Measurements from ENCODE around the gene MED10. TPM values are rescaled to one million over a fixed set of nuclear protein-coding genes. Genes with fewer than 3 reads are reported as not detected.
A peak's percentile ranks its signal among the peaks of the same experiment; 100 is the strongest.
"Not testable (repeated sequence)": the region's sequence is repeated elsewhere in the genome, so short reads cannot be mapped to it uniquely, and the experiment has no call there.

Gene MED10
- polyA plus RNA-seq, 1 of the 3 experiments (the other 2 are of a cell fraction), result 75.9 TPM

- no peak overlapping the region for H3K9ac ChIP-seq
- H3K9me3 ChIP-seq, result no peaks in the 10 kb centered on the region
- H3K4me3 ChIP-seq (ENCODE audit: low read depth in 2 of 2, low read length in 1 of 2), result no peak overlapping the region
- TF ChIP-seq, protein P1, sequence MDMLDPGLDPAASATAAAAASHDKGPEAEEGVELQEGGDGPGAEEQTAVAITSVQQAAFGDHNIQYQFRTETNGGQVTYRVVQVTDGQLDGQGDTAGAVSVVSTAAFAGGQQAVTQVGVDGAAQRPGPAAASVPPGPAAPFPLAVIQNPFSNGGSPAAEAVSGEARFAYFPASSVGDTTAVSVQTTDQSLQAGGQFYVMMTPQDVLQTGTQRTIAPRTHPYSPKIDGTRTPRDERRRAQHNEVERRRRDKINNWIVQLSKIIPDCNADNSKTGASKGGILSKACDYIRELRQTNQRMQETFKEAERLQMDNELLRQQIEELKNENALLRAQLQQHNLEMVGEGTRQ (IDR thresholded peaks at IDR 0.05; ENCODE audit: borderline replicate concordance, low read depth, low read length), result no peak
- no peak for TF ChIP-seq JUND (IDR thresholded peaks at IDR 0.05)
- 0 out of 4 replicates have a peak, but pooled peaks of 1 of the 2 experiments have one; percentile 7 for TF ChIP-seq EP300 (IDR thresholded peaks at IDR 0.05; ENCODE audit: borderline replicate concordance in 1 of 2, low read depth in 1 of 2, low read length in 1 of 2)
- TF ChIP-seq PBX3 (IDR thresholded peaks at IDR 0.05), result no peak
- CTCF ChIA-PET, result interaction anchor here (0.5 to 1.4 kb wide), 3 partner anchors 19 to 157 kb away, joined by 3 read pairs; partner anchors contain the start of gene MED10
- H3F3A ChIP-seq (replicated peaks; ENCODE audit: insufficient read depth), result no peaks in the 10 kb centered on the region
- H3K27me3 ChIP-seq (ENCODE audit: insufficient read depth), result no peaks in the 10 kb centered on the region
- H3K36me3 ChIP-seq (replicated peaks in 1 of 2; ENCODE audit: control insufficient read depth in 1 of 2, insufficient read depth in 2 of 2, low read length in 1 of 2), result no peaks in the 10 kb centered on the region
- POLR2A ChIA-PET, result interaction anchor here (1.2 to 1.8 kb wide), 2 partner anchors 10 to 17 kb away, joined by 3 to 5 read pairs; no protein-coding TSS in a partner anchor
- DNase-seq, result peak; percentile 46
- no peak overlapping the region for H3K4me2 ChIP-seq
- H3K4me1 ChIP-seq (ENCODE audit: control insufficient read depth in 1 of 2, insufficient read depth in 2 of 2, low read depth in 1 of 2, low read length in 1 of 2), result peaks cover 0 to 14% of the 10 kb centered on the region in 2 experiments; a peak in 1 of 4 replicates
- WGBS (ENCODE audit: low lambda C conversion rate), result 60% methylated on average over 15 of the region's 16 CpGs
- no peaks in the 10 kb centered on the region for H4K20me1 ChIP-seq (ENCODE audit: insufficient read depth)
- no peaks in the 10 kb centered on the region for H3K9me2 ChIP-seq
- H3K79me2 ChIP-seq (ENCODE audit: insufficient read depth), result no peaks in the 10 kb centered on the region
- H3K27ac ChIP-seq (ENCODE audit: low read depth in 2 of 2, low read length in 1 of 2), result peak overlapping the region in 1 of 2 experiments; percentile 68; a peak in 2 of 4 replicates
- no peak overlapping the region for H2AFZ ChIP-seq (ENCODE audit: low read depth)
These were observed 18.6 kb downstream of the MED10 start for GRCh38 chr5:6359555-6360322.

GRCh38 chr5:6358434-6358820 lies 19.9 kb downstream of the MED10 start:
- TF ChIP-seq FOSL2 (IDR thresholded peaks at IDR 0.05; ENCODE audit: borderline replicate concordance, low read depth), result no peak
- TF ChIP-seq, protein P2, sequence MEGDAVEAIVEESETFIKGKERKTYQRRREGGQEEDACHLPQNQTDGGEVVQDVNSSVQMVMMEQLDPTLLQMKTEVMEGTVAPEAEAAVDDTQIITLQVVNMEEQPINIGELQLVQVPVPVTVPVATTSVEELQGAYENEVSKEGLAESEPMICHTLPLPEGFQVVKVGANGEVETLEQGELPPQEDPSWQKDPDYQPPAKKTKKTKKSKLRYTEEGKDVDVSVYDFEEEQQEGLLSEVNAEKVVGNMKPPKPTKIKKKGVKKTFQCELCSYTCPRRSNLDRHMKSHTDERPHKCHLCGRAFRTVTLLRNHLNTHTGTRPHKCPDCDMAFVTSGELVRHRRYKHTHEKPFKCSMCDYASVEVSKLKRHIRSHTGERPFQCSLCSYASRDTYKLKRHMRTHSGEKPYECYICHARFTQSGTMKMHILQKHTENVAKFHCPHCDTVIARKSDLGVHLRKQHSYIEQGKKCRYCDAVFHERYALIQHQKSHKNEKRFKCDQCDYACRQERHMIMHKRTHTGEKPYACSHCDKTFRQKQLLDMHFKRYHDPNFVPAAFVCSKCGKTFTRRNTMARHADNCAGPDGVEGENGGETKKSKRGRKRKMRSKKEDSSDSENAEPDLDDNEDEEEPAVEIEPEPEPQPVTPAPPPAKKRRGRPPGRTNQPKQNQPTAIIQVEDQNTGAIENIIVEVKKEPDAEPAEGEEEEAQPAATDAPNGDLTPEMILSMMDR (IDR thresholded peaks at IDR 0.05), result no peak
- TF ChIP-seq TAF1 (IDR thresholded peaks at IDR 0.05; ENCODE audit: borderline replicate concordance, low read depth, low read length), result no peak
- no peak for TF ChIP-seq FOXM1 (IDR thresholded peaks at IDR 0.05; ENCODE audit: low read depth)
- no peak for TF ChIP-seq RAD21 (IDR thresholded peaks at IDR 0.05; ENCODE audit: low read length)
- TF ChIP-seq YY1 (IDR thresholded peaks at IDR 0.05; ENCODE audit: low read depth), result no peak
- no peak for TF ChIP-seq NRF1 (IDR thresholded peaks at IDR 0.05; ENCODE audit: low read depth, low read length)
- TF ChIP-seq MAX (IDR thresholded peaks at IDR 0.05; ENCODE audit: low read depth), result no peak
- TF ChIP-seq USF1 (IDR thresholded peaks at IDR 0.05; ENCODE audit: borderline replicate concordance, low read depth), result no peak
- no peaks in the 10 kb centered on the region for H4K20me1 ChIP-seq (ENCODE audit: insufficient read depth)
- H3K27me3 ChIP-seq (ENCODE audit: insufficient read depth), result no peaks in the 10 kb centered on the region
- CTCF ChIA-PET, result no interaction called here
- H3K9me2 ChIP-seq, result no peaks in the 10 kb centered on the region
- H3K79me2 ChIP-seq (ENCODE audit: insufficient read depth), result no peaks in the 10 kb centered on the region
- no peaks in the 10 kb centered on the region for H3F3A ChIP-seq (replicated peaks; ENCODE audit: insufficient read depth)
- peaks cover 0 to 16% of the 10 kb centered on the region in 2 experiments; a peak in 1 of 4 replicates for H3K4me1 ChIP-seq (ENCODE audit: control insufficient read depth in 1 of 2, insufficient read depth in 2 of 2, low read depth in 1 of 2, low read length in 1 of 2)
- H3K36me3 ChIP-seq (replicated peaks in 1 of 2; ENCODE audit: control insufficient read depth in 1 of 2, insufficient read depth in 2 of 2, low read length in 1 of 2), result no peaks in the 10 kb centered on the region
- H2AFZ ChIP-seq (ENCODE audit: low read depth), result no peak overlapping the region
- H3K4me3 ChIP-seq (ENCODE audit: low read depth in 2 of 2, low read length in 1 of 2), result no peak overlapping the region
- POLR2A ChIA-PET, result no interaction called here
- no peak overlapping the region for H3K9ac ChIP-seq
- H3K27ac ChIP-seq (ENCODE audit: low read depth in 2 of 2, low read length in 1 of 2), result no peak overlapping the region
- H3K4me2 ChIP-seq, result no peak overlapping the region
- 79% methylated on average over 6 of the region's 6 CpGs for whole genome bisulfite sequencing (ENCODE audit: low lambda C conversion rate)
- no peaks in the 10 kb centered on the region for H3K9me3 ChIP-seq
- no peak for DNase-seq

DNA sequence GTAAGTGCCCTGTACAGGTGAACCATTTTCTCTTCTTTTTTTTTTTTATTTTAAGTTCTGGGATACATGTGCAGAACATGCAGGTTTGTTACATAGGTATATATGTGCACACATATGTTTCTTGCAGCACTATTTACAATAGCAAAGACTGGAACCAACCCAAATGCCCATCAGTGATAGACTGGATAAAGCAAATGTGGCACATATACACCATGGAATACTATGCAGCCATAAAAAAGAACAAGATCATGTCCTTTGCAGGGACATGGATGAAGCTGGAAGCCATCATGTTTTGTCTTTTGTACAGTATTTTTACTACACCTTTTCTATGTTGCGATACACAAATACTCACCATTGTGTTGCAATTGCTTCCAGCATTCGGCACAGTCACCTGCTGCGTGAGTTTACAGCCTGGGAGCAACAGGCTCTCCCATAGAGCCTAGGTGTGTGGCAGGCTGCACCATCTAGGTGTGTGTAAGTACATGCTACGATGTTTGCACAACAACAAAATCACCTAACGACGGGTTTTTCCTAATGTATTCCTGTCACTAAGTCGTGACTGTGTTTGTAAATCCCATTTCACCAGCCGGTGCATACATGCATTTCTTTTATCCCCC lies 20.4 kb downstream of the MED10 start:
- H3K79me2 ChIP-seq (ENCODE audit: insufficient read depth); H3K36me3 ChIP-seq (replicated peaks in 1 of 2; ENCODE audit: control insufficient read depth in 1 of 2, insufficient read depth in 2 of 2, low read length in 1 of 2); H3F3A ChIP-seq (replicated peaks; ENCODE audit: insufficient read depth); H4K20me1 ChIP-seq (ENCODE audit: insufficient read depth); H3K9ac ChIP-seq; POLR2A ChIA-PET; H2AFZ ChIP-seq (ENCODE audit: low read depth); H3K4me2 ChIP-seq; H3K9me2 ChIP-seq; H3K27ac ChIP-seq (ENCODE audit: low read depth in 2 of 2, low read length in 1 of 2); H3K27me3 ChIP-seq (ENCODE audit: insufficient read depth); DNase-seq; H3K4me3 ChIP-seq (ENCODE audit: low read depth in 2 of 2, low read length in 1 of 2); H3K9me3 ChIP-seq: not testable (repeated sequence)
- CTCF ChIA-PET, result interaction anchor here (1.2 kb wide), 1 partner anchor 9 kb away, joined by 4 read pairs; no protein-coding TSS in a partner anchor
- peaks cover 0 to 16% of the 10 kb centered on the region in 2 experiments; a peak in 1 of 4 replicates for H3K4me1 ChIP-seq (ENCODE audit: control insufficient read depth in 1 of 2, insufficient read depth in 2 of 2, low read depth in 1 of 2, low read length in 1 of 2)
- 84% methylated on average over 8 of the region's 8 CpGs for WGBS (ENCODE audit: low lambda C conversion rate)

Data from SK-N-SH (cell line).